ENCODE data around the gene RTN4R.
A peak's percentile ranks its signal among the peaks of the same experiment; 100 is the strongest.

Gene RTN4R

GRCh38 chr22:20204806-20205205 is 63.3 kb downstream of the RTN4R start:
- Histone ChIP-seq H3K9me3 (ENCODE audit: control insufficient read depth, low read length) (no peaks in the 10 kb centered on the region), H3K27me3 (ENCODE audit: control insufficient read depth, insufficient read depth, low read length, poor library complexity, severe bottlenecking) (no peaks in the 10 kb centered on the region), H3K27ac (ENCODE audit: insufficient read depth, low read depth, low read length, poor library complexity, severe bottlenecking) (no peak overlapping the region), H3K36me3 (ENCODE audit: control insufficient read depth, insufficient read depth, low read length) (no peaks in the 10 kb centered on the region), H3K4me1 (ENCODE audit: control insufficient read depth, insufficient read depth, low read length) (peaks cover 52% of the 10 kb centered on the region), H3K4me3 (ENCODE audit: insufficient read depth, low read depth, low read length) (no peak overlapping the region)
- 88 to 89% methylated on average over 16 of the region's 16 CpGs for WGBS, 2 experiments

GRCh38 chr22:20204311-20204710 is 63.8 kb downstream of the RTN4R start:
- no peaks in the 10 kb centered on the region for H3K9me3 ChIP-seq (ENCODE audit: control insufficient read depth, low read length)
- peaks cover 52% of the 10 kb centered on the region for H3K4me1 ChIP-seq (ENCODE audit: control insufficient read depth, insufficient read depth, low read length)
- H3K27ac ChIP-seq (ENCODE audit: insufficient read depth, low read depth, low read length, poor library complexity, severe bottlenecking): no peak overlapping the region
- WGBS, 2 experiments: 85 to 91% methylated on average over 8 of the region's 8 CpGs
- H3K27me3 ChIP-seq (ENCODE audit: control insufficient read depth, insufficient read depth, low read length, poor library complexity, severe bottlenecking): no peaks in the 10 kb centered on the region
- no peaks in the 10 kb centered on the region for H3K36me3 ChIP-seq (ENCODE audit: control insufficient read depth, insufficient read depth, low read length)
- H3K4me3 ChIP-seq (ENCODE audit: insufficient read depth, low read depth, low read length): no peak overlapping the region

GRCh38 chr22:20203552-20204201 is 64.4 kb downstream of the RTN4R start:
- H3K4me3 ChIP-seq (ENCODE audit: insufficient read depth, low read depth, low read length): no peak overlapping the region
- WGBS, 2 experiments: 43 to 55% methylated on average over 11 of the region's 11 CpGs
- peak overlapping the region; percentile 26 for H3K27ac ChIP-seq (ENCODE audit: insufficient read depth, low read depth, low read length, poor library complexity, severe bottlenecking)
- no peaks in the 10 kb centered on the region for H3K27me3 ChIP-seq (ENCODE audit: control insufficient read depth, insufficient read depth, low read length, poor library complexity, severe bottlenecking)
- peaks cover 52% of the 10 kb centered on the region for H3K4me1 ChIP-seq (ENCODE audit: control insufficient read depth, insufficient read depth, low read length)
- no peaks in the 10 kb centered on the region for H3K36me3 ChIP-seq (ENCODE audit: control insufficient read depth, insufficient read depth, low read length)
- no peaks in the 10 kb centered on the region for H3K9me3 ChIP-seq (ENCODE audit: control insufficient read depth, low read length)

GRCh38 chr22:20203142-20203551 is 65.0 kb downstream of the RTN4R start:
- H3K9me3 ChIP-seq (ENCODE audit: control insufficient read depth, low read length): no peaks in the 10 kb centered on the region
- H3K36me3 ChIP-seq (ENCODE audit: control insufficient read depth, insufficient read depth, low read length): no peaks in the 10 kb centered on the region
- H3K4me3 ChIP-seq (ENCODE audit: insufficient read depth, low read depth, low read length): no peak overlapping the region
- H3K27me3 ChIP-seq (ENCODE audit: control insufficient read depth, insufficient read depth, low read length, poor library complexity, severe bottlenecking): no peaks in the 10 kb centered on the region
- H3K4me1 ChIP-seq (ENCODE audit: control insufficient read depth, insufficient read depth, low read length): peaks cover 51% of the 10 kb centered on the region
- WGBS, 2 experiments: 73 to 75% methylated on average over 4 of the region's 4 CpGs
- peak overlapping the region; percentile 26 for H3K27ac ChIP-seq (ENCODE audit: insufficient read depth, low read depth, low read length, poor library complexity, severe bottlenecking)

GRCh38 chr22:20201837-20202392 is 66.2 kb downstream of the RTN4R start:
- 88 to 89% methylated on average over 13 of the region's 13 CpGs for WGBS, 2 experiments
- peaks cover 39% of the 10 kb centered on the region for H3K4me1 ChIP-seq (ENCODE audit: control insufficient read depth, insufficient read depth, low read length)
- no peaks in the 10 kb centered on the region for H3K36me3 ChIP-seq (ENCODE audit: control insufficient read depth, insufficient read depth, low read length)
- no peaks in the 10 kb centered on the region for H3K9me3 ChIP-seq (ENCODE audit: control insufficient read depth, low read length)
- H3K27me3 ChIP-seq (ENCODE audit: control insufficient read depth, insufficient read depth, low read length, poor library complexity, severe bottlenecking): no peaks in the 10 kb centered on the region
- H3K27ac ChIP-seq (ENCODE audit: insufficient read depth, low read depth, low read length, poor library complexity, severe bottlenecking): no peak overlapping the region
- H3K4me3 ChIP-seq (ENCODE audit: insufficient read depth, low read depth, low read length): no peak overlapping the region

- Histone ChIP-seq H3K27me3 (ENCODE audit: control insufficient read depth, insufficient read depth, low read length, poor library complexity, severe bottlenecking) (no peaks in the 10 kb centered on the region), H3K27ac (ENCODE audit: insufficient read depth, low read depth, low read length, poor library complexity, severe bottlenecking) (no peak overlapping the region), H3K36me3 (ENCODE audit: control insufficient read depth, insufficient read depth, low read length) (no peaks in the 10 kb centered on the region), H3K4me1 (ENCODE audit: control insufficient read depth, insufficient read depth, low read length) (peaks cover 20% of the 10 kb centered on the region), H3K9me3 (ENCODE audit: control insufficient read depth, low read length) (no peaks in the 10 kb centered on the region), H3K4me3 (ENCODE audit: insufficient read depth, low read depth, low read length) (no peak overlapping the region)
- 97 to 98% methylated on average over 5 of the region's 5 CpGs for WGBS, 2 experiments
Measured at GRCh38 chr22:20199906-20200305, 68.2 kb downstream of the RTN4R start.

- Histone ChIP-seq H3K27ac (ENCODE audit: insufficient read depth, low read depth, low read length, poor library complexity, severe bottlenecking) (no peak overlapping the region), H3K36me3 (ENCODE audit: control insufficient read depth, insufficient read depth, low read length) (no peaks in the 10 kb centered on the region), H3K4me1 (ENCODE audit: control insufficient read depth, insufficient read depth, low read length) (peaks cover 16% of the 10 kb centered on the region), H3K9me3 (ENCODE audit: control insufficient read depth, low read length) (no peaks in the 10 kb centered on the region), H3K27me3 (ENCODE audit: control insufficient read depth, insufficient read depth, low read length, poor library complexity, severe bottlenecking) (no peaks in the 10 kb centered on the region), H3K4me3 (ENCODE audit: insufficient read depth, low read depth, low read length) (no peak overlapping the region)
- WGBS, 2 experiments: 84 to 90% methylated on average over 1 of the region's 1 CpG
Measured at GRCh38 chr22:20199413-20199842, 68.7 kb downstream of the RTN4R start.

- 89 to 93% methylated on average over 10 of the region's 10 CpGs for WGBS, 2 experiments
- no peaks in the 10 kb centered on the region for H3K27me3 ChIP-seq (ENCODE audit: control insufficient read depth, insufficient read depth, low read length, poor library complexity, severe bottlenecking)
- no peaks in the 10 kb centered on the region for H3K9me3 ChIP-seq (ENCODE audit: control insufficient read depth, low read length)
Measured at GRCh38 chr22:20198557-20199319, 69.4 kb downstream of the RTN4R start.

GRCh38 chr22:20197407-20198030 is 70.6 kb downstream of the RTN4R start:
- no peaks in the 10 kb centered on the region for H3K27me3 ChIP-seq (ENCODE audit: control insufficient read depth, insufficient read depth, low read length, poor library complexity, severe bottlenecking)
- WGBS, 2 experiments: 87 to 88% methylated on average over 18 of the region's 18 CpGs
- H3K9me3 ChIP-seq (ENCODE audit: control insufficient read depth, low read length): no peaks in the 10 kb centered on the region
- H3K36me3 ChIP-seq (ENCODE audit: control insufficient read depth, insufficient read depth, low read length): no peaks in the 10 kb centered on the region
- no peak overlapping the region for H3K4me3 ChIP-seq (ENCODE audit: insufficient read depth, low read depth, low read length)
- no peaks in the 10 kb centered on the region for H3K4me1 ChIP-seq (ENCODE audit: control insufficient read depth, insufficient read depth, low read length)
- no peak overlapping the region for H3K27ac ChIP-seq (ENCODE audit: insufficient read depth, low read depth, low read length, poor library complexity, severe bottlenecking)

More at GRCh38 chr22:20198557-20199319, 69.4 kb downstream of the RTN4R start:
- Histone ChIP-seq H3K4me3 (ENCODE audit: insufficient read depth, low read depth, low read length) (no peak overlapping the region), H3K27ac (ENCODE audit: insufficient read depth, low read depth, low read length, poor library complexity, severe bottlenecking) (no peak overlapping the region), H3K36me3 (ENCODE audit: control insufficient read depth, insufficient read depth, low read length) (no peaks in the 10 kb centered on the region), H3K4me1 (ENCODE audit: control insufficient read depth, insufficient read depth, low read length) (peaks cover 9% of the 10 kb centered on the region)
